Epithelial cell of esophagus (primary cell): Measurements from ENCODE around the gene THAP6.

ENCODE experiments used
- DNase-seq: peaks from one replicate; pipeline ENCODE4 v3.0.0; 2010; ENCODE audit warnings: low read depth
- H3K4me3 ChIP-seq: 2 replicates; pipeline ENCODE4 v1.5.1; 2011; ENCODE audit warnings: mild to moderate bottlenecking, low read length, control low read depth
- CTCF ChIP-seq: IDR thresholded peaks from 2 replicates; pipeline ENCODE4 v1.5.1; 2011; ENCODE audit warnings: low read depth, mild to moderate bottlenecking, low read length, control low read depth, inconsistent platforms; ENCODE audit not compliant: insufficient read depth; ENCODE audit errors: missing control alignments

THAP6 gene

GRCh38 chr4:75544870-75545269, 30.6 kb downstream of the THAP6 start:
- TF ChIP-seq CTCF, result no peak

GRCh38 chr4:75545526-75545925, 31.3 kb downstream of the THAP6 start:
- TF ChIP-seq CTCF, result no peak
- H3K4me3 ChIP-seq, result no peak overlapping the region
- DNase-seq, result peak; percentile 19

More at GRCh38 chr4:75544870-75545269, 30.6 kb downstream of the THAP6 start:
- no peak overlapping the region for H3K4me3 ChIP-seq
- no peak for DNase-seq

- peak; percentile 33 for DNase-seq
- no peak for TF ChIP-seq CTCF
- H3K4me3 ChIP-seq, result no peak overlapping the region
Measured at GRCh38 chr4:75547647-75548387, 33.5 kb downstream of the THAP6 start.

- no peak for TF ChIP-seq CTCF
- peak; percentile 13 for DNase-seq
- no peak overlapping the region for H3K4me3 ChIP-seq
Measured at GRCh38 chr4:75549019-75549418, 34.7 kb downstream of the THAP6 start.

- no peak overlapping the region for H3K4me3 ChIP-seq
- DNase-seq, result peak; percentile 16
- TF ChIP-seq CTCF, result no peak
Measured at GRCh38 chr4:75552452-75552851, 38.2 kb downstream of the THAP6 start.

- DNase-seq, result peak; percentile 88
- TF ChIP-seq CTCF, result no peak
- no peak within 1 kb of the TSS for H3K4me3 ChIP-seq
Measured at GRCh38 chr4:75555294-75556164, 41.3 kb downstream of the THAP6 start, which contains the start of gene ODAPH. ODAPH (plus strand) TSS chr4:75556066; CDS start chr4:75556083, 17 bp downstream.
